Prostate gland (tissue), 2 donors: ENCODE data around the gene PTPN13. TPM values are rescaled to one million over a fixed set of nuclear protein-coding genes. Genes with fewer than 3 reads are reported as not detected.
A peak's percentile ranks its signal among the peaks of the same experiment; 100 is the strongest.

Experiments used
- DNase-seq: peaks from one replicate; pipeline ENCODE4 v3.0.0-alpha.2; 2019; ENCODE audit warnings: low spot score
- H3K27ac ChIP-seq, 2 donors: fragments of 200-600 bp; sonication (generic); 2 replicates each; pipeline ENCODE4 v1.5.1; 2017 to 2019
- H3K27me3 ChIP-seq: fragments of 200-600 bp; sonication (generic); replicated peaks from 2 replicates; pipeline ENCODE4 v1.5.1; 2019; ENCODE audit not compliant: insufficient read depth
- H3K36me3 ChIP-seq, 2 donors: fragments of 200-600 bp; sonication (generic); 1 replicate in 1 of 2; 2 replicates in 1 of 2; pipeline versions ENCODE4 v1.5.1 to v1.8.1; 2017 to 2019
- H3K4me1 ChIP-seq: fragments of 200-600 bp; sonication (generic); replicated peaks from 2 replicates; pipeline ENCODE4 v1.5.1; 2019
- H3K4me3 ChIP-seq, 2 donors: fragments of 200-600 bp; sonication (generic); 2 replicates each; pipeline ENCODE4 v1.5.1; 2017 to 2019
- H3K9me3 ChIP-seq: fragments of 200-600 bp; sonication (generic); 2 replicates; pipeline ENCODE4 v1.5.1; 2017
- POLR2A ChIP-seq: fragments of 450-650 bp; IDR thresholded peaks from one replicate; pipeline ENCODE4 v1.6.1; 2016; ENCODE audit warnings: antibody characterized with exemption, mild to moderate bottlenecking
- POLR2AphosphoS5 ChIP-seq: sonication (generic); formaldehyde crosslinking; IDR thresholded peaks from one replicate; pipeline ENCODE4 v1.6.1; 2017; ENCODE audit warnings: antibody characterized with exemption
- WGBS: methylation state at CpG from one replicate; pipeline ENCODE4 v1.1.5; 2018; 5-methylcytosine and 5-hydroxymethylcytosine counted together
- intact Hi-C: fragments of 100-400 bp; cut with DNase I; formaldehyde crosslinking; loops from one replicate; pipeline ENCODE4 v1.14.2; 2022
- total RNA-seq, 2 donors: library from RNA; depleted of rRNA; stranded (reverse); fragments of >200 nt; gene quantifications; one replicate each; pipeline ENCODE4 v1.1.0, GENCODE V29; 2016
- TF ChIP-seq, protein P1 (sequence below), 4 experiments: fragments of 200-600 bp in 2 of 4; fragments of 450-650 bp in 2 of 4; sonication (generic) in 2 of 4; IDR thresholded peaks; 1 replicate in 3 of 4; 2 replicates in 1 of 4; pipeline ENCODE4 v1.5.1; 2016 to 2019; ENCODE audit warnings: antibody characterized with exemption in 4 of 4, mild to moderate bottlenecking in 2 of 4, moderate library complexity in 2 of 4

PTPN13 gene
- total RNA-seq, 2 donors from 2014 or later = 24.6 to 61.2 TPM

DNA sequence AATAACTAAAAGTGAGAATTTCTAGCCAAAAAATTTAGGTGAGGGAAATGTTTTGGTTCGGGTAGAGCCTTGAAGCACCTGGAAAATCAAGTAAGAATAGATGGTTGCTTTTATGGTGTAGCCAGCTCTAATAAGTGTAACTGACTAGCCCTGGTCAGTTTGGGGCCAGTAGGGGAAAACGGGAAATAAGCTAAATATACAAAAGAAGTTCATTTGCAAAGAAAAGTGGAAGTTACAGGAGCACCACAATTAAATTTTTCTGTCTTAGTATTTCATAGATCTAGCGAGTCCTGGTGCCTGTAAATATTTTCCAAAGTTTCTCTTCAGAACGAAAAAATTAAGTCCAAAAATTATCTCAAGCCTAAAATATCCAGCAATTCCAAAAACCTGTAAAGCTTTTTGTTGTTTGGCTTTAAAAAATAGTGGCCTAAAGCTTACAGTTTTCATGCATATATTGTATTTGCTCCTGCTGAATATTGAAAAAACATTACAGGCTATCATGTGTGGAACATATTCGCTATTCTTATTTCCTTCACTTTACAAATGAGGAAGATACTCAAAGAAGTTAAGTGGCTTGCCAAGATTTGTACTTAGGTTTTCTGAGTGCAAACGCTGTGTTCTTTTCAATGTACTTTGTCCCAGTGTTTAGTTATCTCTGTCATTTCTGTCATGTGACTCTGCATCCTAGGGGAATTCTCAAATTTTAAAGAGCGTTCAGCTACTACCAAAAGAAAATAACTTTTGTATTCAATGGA, 7.3 kb upstream of the PTPN13 start:
- Histone ChIP-seq H3K27ac (peak overlapping the region; percentile 52 to 66), H3K27me3 (no peaks in the 10 kb centered on the region), H3K4me3 (no peak overlapping the region), H3K36me3 (no peaks in the 10 kb centered on the region), H3K4me1 (peaks cover 10% of the 10 kb centered on the region), H3K9me3 (no peaks in the 10 kb centered on the region)
- TF ChIP-seq, protein P1, sequence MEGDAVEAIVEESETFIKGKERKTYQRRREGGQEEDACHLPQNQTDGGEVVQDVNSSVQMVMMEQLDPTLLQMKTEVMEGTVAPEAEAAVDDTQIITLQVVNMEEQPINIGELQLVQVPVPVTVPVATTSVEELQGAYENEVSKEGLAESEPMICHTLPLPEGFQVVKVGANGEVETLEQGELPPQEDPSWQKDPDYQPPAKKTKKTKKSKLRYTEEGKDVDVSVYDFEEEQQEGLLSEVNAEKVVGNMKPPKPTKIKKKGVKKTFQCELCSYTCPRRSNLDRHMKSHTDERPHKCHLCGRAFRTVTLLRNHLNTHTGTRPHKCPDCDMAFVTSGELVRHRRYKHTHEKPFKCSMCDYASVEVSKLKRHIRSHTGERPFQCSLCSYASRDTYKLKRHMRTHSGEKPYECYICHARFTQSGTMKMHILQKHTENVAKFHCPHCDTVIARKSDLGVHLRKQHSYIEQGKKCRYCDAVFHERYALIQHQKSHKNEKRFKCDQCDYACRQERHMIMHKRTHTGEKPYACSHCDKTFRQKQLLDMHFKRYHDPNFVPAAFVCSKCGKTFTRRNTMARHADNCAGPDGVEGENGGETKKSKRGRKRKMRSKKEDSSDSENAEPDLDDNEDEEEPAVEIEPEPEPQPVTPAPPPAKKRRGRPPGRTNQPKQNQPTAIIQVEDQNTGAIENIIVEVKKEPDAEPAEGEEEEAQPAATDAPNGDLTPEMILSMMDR (IDR thresholded peaks at IDR 0.05) = no peak
- TF ChIP-seq POLR2A (no peak), POLR2AphosphoS5 (peak; percentile 36)
- WGBS = 37% methylated on average over 7 of the region's 7 CpGs
- intact Hi-C loops = loop anchor here (5.0 kb wide), 1 partner anchor 90 kb away; no protein-coding TSS in a partner anchor
- DNase-seq = no peak

DNA sequence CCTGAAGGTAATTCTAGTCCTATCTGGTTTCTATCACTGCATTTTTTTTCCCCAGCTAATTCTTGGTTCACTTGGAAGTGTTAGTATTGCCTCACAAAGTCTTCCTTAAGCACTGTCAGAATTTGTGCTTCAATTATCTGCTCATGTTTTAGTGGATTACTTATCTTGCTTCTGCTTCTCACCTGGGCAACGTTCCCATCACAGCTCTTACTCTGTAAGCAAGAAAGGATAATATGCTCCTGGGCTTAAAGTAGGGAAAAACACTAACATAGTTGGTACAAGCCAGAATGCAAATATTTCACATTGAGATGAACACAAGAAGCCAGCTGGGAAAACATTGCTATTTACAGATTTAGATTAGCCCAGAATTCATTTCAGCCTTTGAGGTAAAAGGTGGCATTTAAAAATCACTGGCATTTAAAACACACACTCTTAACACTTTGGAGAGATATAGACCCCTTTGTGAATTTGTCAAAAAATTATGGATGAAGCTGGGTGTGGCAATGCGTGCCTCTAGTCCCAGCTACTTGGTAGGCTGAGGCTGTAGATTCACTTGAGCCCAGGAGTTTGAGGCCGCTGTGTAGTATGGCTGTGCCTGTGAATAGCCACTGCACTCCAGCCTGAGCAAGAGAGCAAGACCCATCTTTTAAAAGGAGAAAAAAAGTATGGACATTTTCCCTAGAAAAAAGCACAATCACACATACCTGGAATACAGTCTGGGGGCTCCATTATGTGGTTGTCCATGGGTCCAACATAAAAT, 6.6 kb upstream of the PTPN13 start:
- peak overlapping the region; percentile 10 to 66 for H3K27ac ChIP-seq
- H3K9me3 ChIP-seq = no peaks in the 10 kb centered on the region
- TF ChIP-seq POLR2A = no peak
- peak; percentile 25 for TF ChIP-seq POLR2AphosphoS5
- H3K4me1 ChIP-seq = peaks cover 10% of the 10 kb centered on the region
- DNase-seq = peak; percentile 52
- H3K4me3 ChIP-seq = no peak overlapping the region
- no peaks in the 10 kb centered on the region for H3K27me3 ChIP-seq
- WGBS = 61% methylated on average over 3 of the region's 3 CpGs
- no peaks in the 10 kb centered on the region for H3K36me3 ChIP-seq
- intact Hi-C loops = loop anchor here (5.0 kb wide), 1 partner anchor 90 kb away; no protein-coding TSS in a partner anchor

DNA sequence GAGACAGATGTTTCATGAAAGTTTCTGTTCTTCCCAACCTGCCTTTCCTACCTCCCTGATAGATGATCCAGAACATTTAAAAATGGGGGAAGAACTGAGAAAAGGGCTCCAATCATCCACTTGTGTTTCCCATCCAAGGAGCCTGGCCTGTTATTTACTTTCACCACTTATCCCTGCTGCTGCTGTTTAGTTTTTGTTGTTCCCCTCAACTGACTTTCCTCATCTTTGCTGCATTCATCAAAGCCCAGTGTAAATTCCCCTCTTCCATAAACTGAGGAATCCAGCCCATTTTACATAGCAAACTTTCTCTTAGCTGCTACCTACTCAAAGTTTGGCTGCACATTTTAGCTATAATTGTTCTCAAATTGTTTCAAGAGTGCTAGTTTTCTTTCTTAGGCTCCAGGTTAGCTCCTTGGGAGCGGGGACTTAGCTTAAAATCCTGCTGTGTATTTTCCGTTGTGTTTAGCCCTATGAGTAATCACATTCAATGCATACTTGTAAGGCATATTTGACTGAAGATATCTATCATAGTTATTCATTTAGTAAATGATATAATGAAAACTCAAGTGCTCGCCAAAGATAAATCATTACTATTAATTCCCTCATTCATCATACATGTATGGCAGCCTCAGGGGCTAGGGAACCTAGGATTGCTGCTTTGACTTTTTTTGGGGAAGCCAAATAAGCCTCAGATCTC, 1.4 kb upstream of the PTPN13 start:
- Histone ChIP-seq H3K36me3 (no peaks in the 10 kb centered on the region), H3K9me3 (no peaks in the 10 kb centered on the region), H3K4me3 (no peak overlapping the region), H3K4me1 (no peaks in the 10 kb centered on the region), H3K27ac (peak overlapping the region; percentile 85 to 86), H3K27me3 (no peaks in the 10 kb centered on the region)
- no peak for DNase-seq
- intact Hi-C loops = no loop called here
- 59% methylated on average over 3 of the region's 3 CpGs for WGBS
- TF ChIP-seq POLR2AphosphoS5 (no peak), POLR2A (no peak)
- TF ChIP-seq, protein P1 (IDR thresholded peaks at IDR 0.05) = no peak

DNA sequence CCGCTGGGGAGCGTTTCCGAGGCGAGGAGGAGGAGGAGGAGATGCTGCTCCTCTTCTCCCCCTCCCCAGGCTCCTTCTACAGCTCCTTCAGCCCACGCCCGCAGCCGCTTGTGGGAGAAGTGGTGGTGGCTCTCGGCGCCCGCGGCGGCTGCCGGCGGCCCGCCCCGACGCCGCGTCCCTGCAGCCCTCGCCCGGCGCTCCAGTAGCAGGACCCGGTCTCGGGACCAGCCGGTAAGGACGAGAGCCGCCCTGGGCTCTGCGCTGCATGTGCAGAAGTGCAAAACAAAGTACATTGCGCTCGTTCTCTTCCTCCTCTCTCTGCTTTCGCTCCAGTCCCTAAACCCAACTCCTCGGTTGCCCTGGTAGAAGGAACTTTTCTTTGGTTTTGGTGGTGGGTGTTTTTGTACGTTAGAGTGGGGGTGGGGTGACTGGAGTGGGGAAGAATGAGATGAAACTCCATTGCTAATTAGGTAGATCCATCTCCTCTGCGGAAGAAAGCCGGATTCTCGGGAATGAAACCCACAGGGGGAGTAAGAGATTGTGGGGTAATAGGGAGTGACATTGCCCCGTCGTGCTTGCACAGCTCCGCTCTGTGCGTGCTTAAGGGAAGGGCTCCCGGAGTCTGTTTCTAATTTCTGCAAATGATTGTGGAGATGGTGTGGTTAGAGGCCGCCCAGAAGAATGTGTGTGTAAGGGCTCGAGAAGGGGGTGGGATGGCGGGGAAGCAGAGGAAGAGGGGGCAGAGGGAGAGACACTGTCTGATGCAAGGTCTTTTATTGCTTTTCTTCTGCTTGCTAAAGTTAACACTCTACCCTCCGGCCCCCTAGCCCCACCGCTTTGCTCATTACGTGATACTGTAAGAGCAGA, 677 bp downstream of the PTPN13 start:
- intact Hi-C loops = loop anchor here (2.0 kb wide), 1 partner anchor 298 kb away; the partner anchor contains the start of gene C4orf36
- WGBS = under 1% methylated on average over 46 of the region's 47 CpGs

More for the DNA sequence above, 677 bp downstream of the PTPN13 start:
- Histone ChIP-seq H3K27me3 (no peaks in the 10 kb centered on the region), H3K9me3 (no peaks in the 10 kb centered on the region), H3K4me3 (peak overlapping the region; percentile 75 to 78), H3K27ac (peak overlapping the region; percentile 85 to 86), H3K36me3 (no peaks in the 10 kb centered on the region), H3K4me1 (no peaks in the 10 kb centered on the region)
- peak; percentile 48 for DNase-seq
- TF ChIP-seq POLR2AphosphoS5 = no peak
- TF ChIP-seq, protein P1 (IDR thresholded peaks at IDR 0.05) = peak in 1 of 4 experiments; percentile 25
